Kidney (tissue), 14 donors: Measurements from ENCODE around the gene C17orf107. TPM values are rescaled to one million over a fixed set of nuclear protein-coding genes. Genes with fewer than 3 reads are reported as not detected.
A peak's percentile ranks its signal among the peaks of the same experiment; 100 is the strongest.

Source experiments
- DNase-seq, 5 donors: peaks; one replicate each; pipeline ENCODE4 v3.0.0-alpha.2; 2013 to 2020
- FAIRE-seq: peaks from 2 replicates; lab custom pipeline; 2012; peaks lifted over from hg19 to GRCh38; lab: Jason Lieb, UNC
- H3K27ac ChIP-seq, 2 donors: one replicate each; pipeline ENCODE4 v1.7.0; 2013; ENCODE audit warnings: low read depth in 2 of 2, low read length in 2 of 2, inconsistent platforms in 1 of 2
- H3K27me3 ChIP-seq: one replicate; pipeline ENCODE4 v1.7.1; 2013; ENCODE audit warnings: low read length, inconsistent platforms; ENCODE audit not compliant: control insufficient read depth, insufficient read depth
- H3K36me3 ChIP-seq, 3 donors: one replicate each; pipeline versions ENCODE4 v1.7.0 to v1.7.1; 2013; ENCODE audit warnings: low read length in 3 of 3, control low read depth in 1 of 3, inconsistent platforms in 1 of 3; ENCODE audit not compliant: insufficient read depth in 3 of 3, control insufficient read depth in 2 of 3
- H3K4me1 ChIP-seq, 3 donors: one replicate each; pipeline versions ENCODE4 v1.7.0 to v1.7.1; 2013; ENCODE audit warnings: low read length in 3 of 3, inconsistent platforms in 1 of 3, low read depth in 1 of 3; ENCODE audit not compliant: control insufficient read depth in 2 of 3, insufficient read depth in 2 of 3
- H3K4me3 ChIP-seq, 3 donors: one replicate each; pipeline versions ENCODE4 v1.7.0 to v1.8.1; 2013; ENCODE audit warnings: low read length in 3 of 3, control low read depth in 1 of 3, inconsistent platforms in 1 of 3
- H3K9ac ChIP-seq, 3 donors: one replicate each; pipeline versions ENCODE4 v1.7.0 to v1.7.1; 2013; ENCODE audit warnings: low read length in 3 of 3, control low read depth in 1 of 3, inconsistent platforms in 1 of 3
- H3K9me3 ChIP-seq, 3 donors: one replicate each; pipeline versions ENCODE4 v1.7.0 to v1.7.1; 2013; ENCODE audit warnings: low read length in 3 of 3, control low read depth in 1 of 3, inconsistent platforms in 1 of 3; ENCODE audit not compliant: control insufficient read depth in 2 of 3, insufficient read depth in 1 of 3
- intact Hi-C: fragments of 100-400 bp; cut with DNase I; formaldehyde crosslinking; loops from one replicate; pipeline ENCODE4 v1.11.1; 2022
- polyA plus RNA-seq: library from polyadenylated mRNA; stranded (reverse); fragments of 350-450 nt; fragmentation: Illumina TruSeq; extraction: RNeasy Lipid Tissue Mini Kit (QIAGEN cat#74804); gene quantifications from one replicate; pipeline ENCODE4 v1.2.3, GENCODE V29; 2014; ENCODE audit warnings: low read depth, low replicate concordance; ENCODE audit not compliant: insufficient read depth
- total RNA-seq: library from RNA; stranded (reverse); fragmentation: NEBNext Ultra II Directional; extraction: Animal tissue kit (Norgen Biotek cat#: 25700); gene quantifications from one replicate; pipeline ENCODE4 v1.2.1, GENCODE V29; 2021
- TF ChIP-seq, protein P1 (sequence below): IDR thresholded peaks from 3 replicates; pipeline ENCODE4 v1.5.1; 2012; ENCODE audit warnings: mild to moderate bottlenecking, moderate library complexity, borderline replicate concordance; ENCODE audit not compliant: insufficient read depth; ENCODE audit errors: extremely low read depth
- donor health status: control.
- donor health status: control.
- donor health status: control.
- donor health status: control.
- donor health status: control.
- donor health status: DM: yes; HTN: yes; CAD: no.
- donor health status: Normal renal cell carcinoma (clear cell type).

Gene C17orf107
- total and polyA plus RNA-seq, 2 donors from 2014 or later, result 2.5 to 4.4 TPM

DNA sequence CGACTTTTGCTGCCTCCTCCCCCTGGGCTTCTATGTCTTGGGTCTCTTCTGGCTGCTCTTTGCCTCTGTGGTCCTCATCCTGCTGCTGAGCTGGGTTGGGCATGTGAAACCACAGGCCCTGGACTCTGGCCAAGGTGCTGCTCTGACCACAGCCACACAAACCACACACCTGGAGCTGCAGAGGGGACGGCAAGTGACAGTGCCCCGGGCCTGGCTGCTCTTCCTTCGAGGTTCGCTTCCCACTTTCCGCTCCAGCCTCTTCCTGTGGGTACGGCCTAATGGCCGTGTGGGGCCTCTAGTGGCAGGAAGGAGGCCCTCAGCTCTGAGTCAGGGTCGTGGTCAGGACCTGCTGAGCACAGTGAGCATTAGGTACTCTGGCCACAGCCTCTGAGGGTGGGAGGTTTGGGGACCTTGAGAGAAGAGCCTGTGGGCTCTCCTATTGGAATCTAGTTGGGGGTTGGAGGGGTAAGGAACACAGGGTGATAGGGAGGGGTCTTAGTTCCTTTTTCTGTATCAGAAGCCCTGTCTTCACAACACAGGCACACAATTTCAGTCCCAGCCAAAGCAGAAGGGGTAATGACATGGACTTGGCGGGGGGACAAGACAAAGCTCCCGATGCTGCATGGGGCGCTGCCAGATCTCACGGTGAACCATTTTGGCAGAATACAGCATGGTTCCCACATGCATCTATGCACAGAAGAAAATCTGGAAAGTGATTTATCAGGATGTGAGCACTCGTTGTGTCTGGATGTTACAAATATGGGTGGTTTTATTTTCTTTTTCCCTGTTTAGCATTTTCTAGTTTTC, 35.0 kb downstream of the C17orf107 start:
- H3K27me3 ChIP-seq, result no peaks in the 10 kb centered on the region
- peak in 2 of 5 donors; percentile 34 to 79 for DNase-seq
- intact Hi-C loops, result no loop called here

DNA sequence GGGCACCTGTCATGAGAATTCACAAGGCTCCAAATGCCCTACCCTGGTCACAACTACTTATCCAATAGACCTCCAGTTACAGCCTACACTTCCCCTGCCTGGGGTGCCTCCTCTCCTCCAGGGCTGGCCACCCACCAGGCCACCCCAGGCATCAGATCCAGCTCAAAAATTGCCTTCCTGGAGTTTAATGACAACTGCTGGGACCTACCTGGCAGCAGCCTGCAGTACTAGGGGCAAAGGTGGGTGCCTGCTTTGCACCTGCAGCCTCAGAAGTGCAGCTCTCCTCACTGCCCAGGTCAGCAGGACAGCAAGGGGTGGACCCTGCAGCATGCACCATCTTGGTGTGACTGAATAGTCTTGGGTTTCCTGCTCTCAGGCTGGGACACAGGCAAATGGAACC, 36.3 kb downstream of the C17orf107 start:
- Histone ChIP-seq H3K36me3 (peaks cover 0 to 14% (median 3%) of the 10 kb centered on the region in 3 donors), H3K4me3 (no peak overlapping the region), H3K27me3 (no peaks in the 10 kb centered on the region), H3K9me3 (no peaks in the 10 kb centered on the region), H3K9ac (no peak overlapping the region), H3K27ac (no peak overlapping the region), H3K4me1 (peaks cover 0 to 20% (median 12%) of the 10 kb centered on the region in 3 donors)
- DNase-seq (no peak), FAIRE-seq (no peak)
- intact Hi-C loops, result no loop called here
- TF ChIP-seq, protein P1, sequence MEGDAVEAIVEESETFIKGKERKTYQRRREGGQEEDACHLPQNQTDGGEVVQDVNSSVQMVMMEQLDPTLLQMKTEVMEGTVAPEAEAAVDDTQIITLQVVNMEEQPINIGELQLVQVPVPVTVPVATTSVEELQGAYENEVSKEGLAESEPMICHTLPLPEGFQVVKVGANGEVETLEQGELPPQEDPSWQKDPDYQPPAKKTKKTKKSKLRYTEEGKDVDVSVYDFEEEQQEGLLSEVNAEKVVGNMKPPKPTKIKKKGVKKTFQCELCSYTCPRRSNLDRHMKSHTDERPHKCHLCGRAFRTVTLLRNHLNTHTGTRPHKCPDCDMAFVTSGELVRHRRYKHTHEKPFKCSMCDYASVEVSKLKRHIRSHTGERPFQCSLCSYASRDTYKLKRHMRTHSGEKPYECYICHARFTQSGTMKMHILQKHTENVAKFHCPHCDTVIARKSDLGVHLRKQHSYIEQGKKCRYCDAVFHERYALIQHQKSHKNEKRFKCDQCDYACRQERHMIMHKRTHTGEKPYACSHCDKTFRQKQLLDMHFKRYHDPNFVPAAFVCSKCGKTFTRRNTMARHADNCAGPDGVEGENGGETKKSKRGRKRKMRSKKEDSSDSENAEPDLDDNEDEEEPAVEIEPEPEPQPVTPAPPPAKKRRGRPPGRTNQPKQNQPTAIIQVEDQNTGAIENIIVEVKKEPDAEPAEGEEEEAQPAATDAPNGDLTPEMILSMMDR, result no peak

More for the DNA sequence above, 35.0 kb downstream of the C17orf107 start:
- H3K9ac ChIP-seq, result peak overlapping the region in 1 of 3 donors; percentile 19
- TF ChIP-seq, protein P1, result no peak
- H3K27ac ChIP-seq, result no peak overlapping the region
- no peak overlapping the region for H3K4me3 ChIP-seq
- peaks cover 0 to 14% (median 3%) of the 10 kb centered on the region in 3 donors for H3K36me3 ChIP-seq
- H3K9me3 ChIP-seq, result no peaks in the 10 kb centered on the region
- no peak for FAIRE-seq
- peaks cover 0 to 20% (median 12%) of the 10 kb centered on the region in 3 donors for H3K4me1 ChIP-seq

DNA sequence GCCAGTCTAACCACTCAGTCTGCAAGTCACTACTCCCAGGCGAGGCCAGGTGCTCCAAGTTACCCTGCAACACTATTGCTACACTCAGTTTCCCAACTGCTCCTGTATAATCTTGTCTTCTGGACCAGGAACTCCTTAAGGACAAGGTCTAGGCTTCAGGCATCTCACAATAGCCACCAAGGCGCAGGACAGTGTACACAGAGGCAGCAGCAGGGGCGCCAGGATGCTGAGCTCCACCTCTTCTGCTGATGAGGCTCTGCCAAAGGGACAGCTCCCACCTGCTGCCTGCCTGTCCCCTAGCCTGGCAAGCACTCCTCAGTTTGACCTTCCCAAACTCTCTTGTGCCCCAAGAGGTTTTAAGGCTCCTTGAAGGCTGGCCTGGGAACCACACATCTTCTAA, 37.1 kb downstream of the C17orf107 start:
- Histone ChIP-seq H3K9ac (no peak overlapping the region), H3K36me3 (peaks cover 0 to 14% (median 3%) of the 10 kb centered on the region in 3 donors), H3K27me3 (no peaks in the 10 kb centered on the region), H3K4me1 (peaks cover 4 to 27% (median 18%) of the 10 kb centered on the region in 3 donors), H3K9me3 (no peaks in the 10 kb centered on the region), H3K4me3 (no peak overlapping the region), H3K27ac (no peak overlapping the region)
- intact Hi-C loops, result no loop called here
- TF ChIP-seq, protein P1, result no peak
- no peak for DNase-seq
- FAIRE-seq, result no peak
